Keratinocyte (primary cell): ENCODE data around the gene NGDN. TPM values are rescaled to one million over a fixed set of nuclear protein-coding genes. Genes with fewer than 3 reads are reported as not detected.

Experiments used
- DNase-seq: peaks from one replicate; pipeline ENCODE4 v3.0.0-alpha.2; 2011; ENCODE audit warnings: low read depth, missing footprints, low spot score
- FAIRE-seq: peaks from 2 replicates; lab custom pipeline; 2011; peaks lifted over from hg19 to GRCh38; lab: Jason Lieb, UNC
- H2AFZ ChIP-seq: 2 replicates; pipeline ENCODE4 v1.6.0; 2012; ENCODE audit warnings: low read length, control low read depth, inconsistent platforms; ENCODE audit not compliant: control insufficient read depth
- H3K27ac ChIP-seq: 2 replicates; pipeline ENCODE4 v1.5.1; 2011; ENCODE audit warnings: low read length; ENCODE audit not compliant: control insufficient read depth, insufficient read depth
- H3K27me3 ChIP-seq: 3 replicates; pipeline ENCODE4 v1.6.0; 2011; ENCODE audit warnings: low read length; ENCODE audit not compliant: control insufficient read depth, insufficient read depth; ENCODE audit errors: extremely low read depth
- H3K36me3 ChIP-seq, 2 experiments: 2 replicates in 1 of 2; 3 replicates in 1 of 2; pipeline ENCODE4 v1.5.1; 2011; ENCODE audit warnings: low read length in 2 of 2, mild to moderate bottlenecking in 1 of 2; ENCODE audit not compliant: control insufficient read depth in 2 of 2, insufficient read depth in 2 of 2; ENCODE audit errors: extremely low read depth in 1 of 2
- H3K4me1 ChIP-seq: 3 replicates; pipeline ENCODE4 v1.5.1; 2011; ENCODE audit warnings: low read length; ENCODE audit not compliant: control insufficient read depth, insufficient read depth; ENCODE audit errors: extremely low read depth
- H3K4me2 ChIP-seq: 3 replicates; pipeline ENCODE4 v1.6.0; 2011; ENCODE audit warnings: low read depth, low read length; ENCODE audit not compliant: control insufficient read depth, insufficient read depth; ENCODE audit errors: extremely low read depth
- H3K4me3 ChIP-seq, 3 experiments: fragments of 200-600 bp in 1 of 3; sonication (generic) in 1 of 3; 2 replicates in 2 of 3; 3 replicates in 1 of 3; pipeline ENCODE4 v1.5.1; 2011 to 2016; ENCODE audit warnings: low read length in 3 of 3, mild to moderate bottlenecking in 3 of 3, control low read depth in 2 of 3, inconsistent platforms in 1 of 3, low read depth in 1 of 3, mixed read lengths in 1 of 3, mixed run types in 1 of 3, moderate library complexity in 1 of 3; ENCODE audit not compliant: control insufficient read depth in 2 of 3, insufficient read depth in 2 of 3; ENCODE audit errors: extremely low read depth in 1 of 3
- H3K79me2 ChIP-seq: 2 replicates; pipeline ENCODE4 v1.6.0; 2012; ENCODE audit warnings: low read length; ENCODE audit not compliant: control insufficient read depth, insufficient read depth
- H3K9ac ChIP-seq: 3 replicates; pipeline ENCODE4 v1.6.0; 2011; ENCODE audit warnings: low read length; ENCODE audit not compliant: control insufficient read depth, insufficient read depth; ENCODE audit errors: extremely low read depth
- H3K9me1 ChIP-seq: 3 replicates; pipeline ENCODE4 v1.6.0; 2011; ENCODE audit warnings: low read length; ENCODE audit not compliant: control insufficient read depth, insufficient read depth; ENCODE audit errors: extremely low read depth
- H3K9me3 ChIP-seq: 2 replicates; pipeline ENCODE4 v1.5.1; 2012; ENCODE audit warnings: low read depth, low read length; ENCODE audit not compliant: control insufficient read depth
- H4K20me1 ChIP-seq: 3 replicates; pipeline ENCODE4 v1.6.0; 2011; ENCODE audit warnings: low read length; ENCODE audit not compliant: control insufficient read depth, insufficient read depth; ENCODE audit errors: extremely low read depth
- EZH2 ChIP-seq: IDR thresholded peaks from one replicate; pipeline ENCODE4 v1.6.1; 2012; ENCODE audit warnings: inconsistent platforms, mild to moderate bottlenecking, low read length, moderate library complexity
- dilution Hi-C: fragments of 300-500 bp; cut with MboI; formaldehyde crosslinking; loops from one replicate; pipeline ENCODE4 v1.7.0; 2020; ENCODE audit warnings: low sequenced_read_pairs; ENCODE audit not compliant: extremely low pct_ligation_motif_present
- polyA plus RNA-seq, 5 experiments: library from polyadenylated mRNA; depleted of rRNA in 3 of 5; stranded (reverse) in 3 of 5; stranded (forward) in 1 of 5; unstranded in 1 of 5; fragments of >200 nt; gene quantifications; 1 replicate in 1 of 5; 2 replicates in 3 of 5; 3 replicates in 1 of 5; pipeline versions ENCODE4 v1.2.1 to v1.2.3, GENCODE V29; 2011 to 2012; ENCODE audit warnings: missing spikeins in 2 of 5, low read depth in 1 of 5, low replicate concordance in 1 of 5
- TF ChIP-seq, protein P1 (sequence below), 3 experiments: IDR thresholded peaks in 1 of 3; conservative IDR thresholded peaks in 1 of 3; optimal IDR thresholded peaks in 1 of 3; 2 replicates in 2 of 3; 3 replicates in 1 of 3; pipeline versions ENCODE3 to v1.5.1; 2011; ENCODE audit warnings: low read length in 3 of 3, mild to moderate bottlenecking in 3 of 3, moderate library complexity in 2 of 3, control low read depth in 1 of 3, inconsistent platforms in 1 of 3; ENCODE audit not compliant: insufficient read depth in 2 of 3; ENCODE audit errors: extremely low read depth in 1 of 3

Gene NGDN
- polyA plus RNA-seq, 1 donor (not counting 4 experiments of a cell fraction or from before 2014, with no cell fraction given) = 58.7 TPM

GRCh38 chr14:23446291-23446851 is 23.1 kb upstream of the NGDN start:
- Histone ChIP-seq H2AFZ (peak overlapping the region; percentile 58), H3K27ac (no peak overlapping the region)
- dilution Hi-C loops = no loop called here

DNA sequence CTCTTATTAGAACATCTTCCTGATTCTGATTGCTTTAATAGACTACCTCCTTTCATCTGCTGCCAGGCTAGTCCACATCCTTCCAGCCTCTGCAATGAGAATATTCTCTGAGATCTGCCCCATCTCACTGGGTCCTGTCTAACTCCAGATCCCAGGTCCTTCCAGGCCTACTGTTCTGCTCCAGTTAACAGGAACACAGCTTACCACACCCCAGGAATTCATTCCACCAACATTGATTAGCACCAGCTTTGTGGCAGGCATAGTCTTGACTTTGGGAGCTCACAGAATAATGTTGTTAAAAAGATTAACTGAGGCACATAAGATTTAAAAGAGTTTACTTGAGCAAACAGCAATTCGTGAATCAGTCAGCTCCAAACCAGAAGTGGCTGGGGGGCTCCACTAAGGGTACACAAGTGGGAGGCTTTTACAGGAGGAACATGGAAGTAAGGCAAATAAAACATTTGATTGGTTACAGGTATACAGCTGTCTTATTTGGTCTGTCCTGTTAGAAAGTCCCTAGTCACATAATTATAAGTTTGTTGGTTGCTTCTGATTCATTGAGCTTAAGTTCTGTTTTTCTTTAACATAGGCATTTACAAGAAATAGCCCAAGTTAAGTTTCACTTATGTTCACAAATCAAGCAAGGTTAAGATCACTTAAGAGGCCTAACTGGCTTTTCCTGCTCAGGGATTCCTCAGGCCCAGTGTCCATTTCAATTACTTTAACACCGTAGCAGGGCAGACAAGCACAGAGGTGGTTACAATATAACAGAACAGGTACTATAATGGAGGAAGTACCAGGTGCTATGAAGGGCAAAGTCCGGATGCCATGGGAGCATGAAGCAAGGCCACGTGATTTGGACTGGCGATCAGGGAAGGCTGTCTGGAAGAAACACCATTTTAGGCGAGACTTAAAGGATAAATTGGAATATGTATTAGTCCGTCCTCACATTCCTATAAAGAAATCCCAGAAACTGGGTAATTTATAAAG is 21.8 kb upstream of the NGDN start:
- H3K9me1 ChIP-seq = no peaks in the 10 kb centered on the region
- H3K4me3 ChIP-seq = no peak overlapping the region
- no peaks in the 10 kb centered on the region for H4K20me1 ChIP-seq
- H3K4me1 ChIP-seq = peaks cover 5% of the 10 kb centered on the region
- H3K9ac ChIP-seq = no peak overlapping the region
- no peak overlapping the region for H3K4me2 ChIP-seq
- FAIRE-seq = no peak
- TF ChIP-seq, protein P1, sequence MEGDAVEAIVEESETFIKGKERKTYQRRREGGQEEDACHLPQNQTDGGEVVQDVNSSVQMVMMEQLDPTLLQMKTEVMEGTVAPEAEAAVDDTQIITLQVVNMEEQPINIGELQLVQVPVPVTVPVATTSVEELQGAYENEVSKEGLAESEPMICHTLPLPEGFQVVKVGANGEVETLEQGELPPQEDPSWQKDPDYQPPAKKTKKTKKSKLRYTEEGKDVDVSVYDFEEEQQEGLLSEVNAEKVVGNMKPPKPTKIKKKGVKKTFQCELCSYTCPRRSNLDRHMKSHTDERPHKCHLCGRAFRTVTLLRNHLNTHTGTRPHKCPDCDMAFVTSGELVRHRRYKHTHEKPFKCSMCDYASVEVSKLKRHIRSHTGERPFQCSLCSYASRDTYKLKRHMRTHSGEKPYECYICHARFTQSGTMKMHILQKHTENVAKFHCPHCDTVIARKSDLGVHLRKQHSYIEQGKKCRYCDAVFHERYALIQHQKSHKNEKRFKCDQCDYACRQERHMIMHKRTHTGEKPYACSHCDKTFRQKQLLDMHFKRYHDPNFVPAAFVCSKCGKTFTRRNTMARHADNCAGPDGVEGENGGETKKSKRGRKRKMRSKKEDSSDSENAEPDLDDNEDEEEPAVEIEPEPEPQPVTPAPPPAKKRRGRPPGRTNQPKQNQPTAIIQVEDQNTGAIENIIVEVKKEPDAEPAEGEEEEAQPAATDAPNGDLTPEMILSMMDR (optimal IDR thresholded peaks at IDR 0.05 in 1 of 3, IDR thresholded peaks at IDR 0.05 in 1 of 3, conservative IDR thresholded peaks at IDR 0.05 in 1 of 3; ENCODE audit: extremely low read depth in 1 of 3, insufficient read depth in 2 of 3, low read length in 3 of 3) = no peak
- TF ChIP-seq EZH2 = no peak
- H3K36me3 ChIP-seq = no peaks in the 10 kb centered on the region
- no peak overlapping the region for H2AFZ ChIP-seq
- no peaks in the 10 kb centered on the region for H3K9me3 ChIP-seq
- H3K79me2 ChIP-seq = no peaks in the 10 kb centered on the region
- H3K27me3 ChIP-seq = no peaks in the 10 kb centered on the region
- DNase-seq = no peak
- H3K27ac ChIP-seq = no peak overlapping the region
- dilution Hi-C loops = no loop called here

More at GRCh38 chr14:23446291-23446851, 23.1 kb upstream of the NGDN start:
- DNase-seq (no peak), FAIRE-seq (no peak)
- Histone ChIP-seq H3K4me1 (peaks cover 5% of the 10 kb centered on the region), H3K9me1 (no peaks in the 10 kb centered on the region), H3K4me2 (no peak overlapping the region), H3K36me3 (no peaks in the 10 kb centered on the region), H3K79me2 (no peaks in the 10 kb centered on the region), H3K4me3 (no peak overlapping the region), H3K9me3 (no peaks in the 10 kb centered on the region), H4K20me1 (no peaks in the 10 kb centered on the region), H3K9ac (no peak overlapping the region), H3K27me3 (peaks cover 4% of the 10 kb centered on the region)
- TF ChIP-seq, protein P1 (optimal IDR thresholded peaks at IDR 0.05 in 1 of 3, IDR thresholded peaks at IDR 0.05 in 1 of 3, conservative IDR thresholded peaks at IDR 0.05 in 1 of 3; ENCODE audit: extremely low read depth in 1 of 3, insufficient read depth in 2 of 3, low read length in 3 of 3) = peak in 2 of 3 experiments; percentile 25 to 48
- TF ChIP-seq EZH2 = no peak
